ENCODE measurements around the gene ARHGAP26.

DNA sequence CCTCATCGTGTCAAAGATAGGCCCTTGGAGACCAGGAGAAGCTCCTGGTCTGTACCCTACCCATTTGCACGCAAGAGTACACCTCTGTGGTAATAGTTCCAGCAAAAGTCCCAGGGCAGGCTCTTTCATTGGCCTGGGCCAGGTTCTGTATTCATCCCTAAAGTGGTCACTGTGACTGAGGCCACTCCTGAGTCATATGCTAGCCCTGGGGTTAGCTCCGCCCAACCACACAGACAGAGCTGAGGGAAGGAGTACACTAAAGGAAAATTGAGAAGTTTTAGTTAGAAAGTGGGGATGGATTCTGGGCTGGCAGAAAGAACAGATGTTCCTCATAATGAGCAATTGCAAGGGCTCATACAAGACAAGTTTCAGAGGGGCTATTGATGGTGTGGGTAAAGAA lies 206.7 kb downstream of the ARHGAP26 start:
- TF ChIP-seq, protein P1, sequence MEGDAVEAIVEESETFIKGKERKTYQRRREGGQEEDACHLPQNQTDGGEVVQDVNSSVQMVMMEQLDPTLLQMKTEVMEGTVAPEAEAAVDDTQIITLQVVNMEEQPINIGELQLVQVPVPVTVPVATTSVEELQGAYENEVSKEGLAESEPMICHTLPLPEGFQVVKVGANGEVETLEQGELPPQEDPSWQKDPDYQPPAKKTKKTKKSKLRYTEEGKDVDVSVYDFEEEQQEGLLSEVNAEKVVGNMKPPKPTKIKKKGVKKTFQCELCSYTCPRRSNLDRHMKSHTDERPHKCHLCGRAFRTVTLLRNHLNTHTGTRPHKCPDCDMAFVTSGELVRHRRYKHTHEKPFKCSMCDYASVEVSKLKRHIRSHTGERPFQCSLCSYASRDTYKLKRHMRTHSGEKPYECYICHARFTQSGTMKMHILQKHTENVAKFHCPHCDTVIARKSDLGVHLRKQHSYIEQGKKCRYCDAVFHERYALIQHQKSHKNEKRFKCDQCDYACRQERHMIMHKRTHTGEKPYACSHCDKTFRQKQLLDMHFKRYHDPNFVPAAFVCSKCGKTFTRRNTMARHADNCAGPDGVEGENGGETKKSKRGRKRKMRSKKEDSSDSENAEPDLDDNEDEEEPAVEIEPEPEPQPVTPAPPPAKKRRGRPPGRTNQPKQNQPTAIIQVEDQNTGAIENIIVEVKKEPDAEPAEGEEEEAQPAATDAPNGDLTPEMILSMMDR (IDR thresholded peaks at IDR 0.05 in 8 of 11, conservative IDR thresholded peaks at IDR 0.05 in 3 of 11), result no peak
- no peak for TF ChIP-seq POLR2AphosphoS5 (IDR thresholded peaks at IDR 0.05)
- TF ChIP-seq POLR2A (IDR thresholded peaks at IDR 0.05), result no peak
